ENCODE data around the gene COL25A1.

- TF ChIP-seq RCOR1 (IDR thresholded peaks at IDR 0.05; ENCODE audit: low read depth, low read length) (no peak), POLR2A (IDR thresholded peaks at IDR 0.05; ENCODE audit: low read length) (no peak), FOSB (CRISPR knock-in tag; IDR thresholded peaks at IDR 0.05) (no peak), CTCF (IDR thresholded peaks at IDR 0.05) (no peak), ESRRA (IDR thresholded peaks at IDR 0.05; ENCODE audit: borderline replicate concordance, low read length) (no peak), EP300 (IDR thresholded peaks at IDR 0.05) (no peak), PHF8 (IDR thresholded peaks at IDR 0.05; ENCODE audit: borderline replicate concordance, low read depth) (no peak), MAZ (IDR thresholded peaks at IDR 0.05; ENCODE audit: borderline replicate concordance, low read depth, low read length) (no peak), ELK1 (IDR thresholded peaks at IDR 0.05; ENCODE audit: low read depth, low read length) (no peak), RARB (CRISPR knock-in tag; IDR thresholded peaks at IDR 0.05) (no peak), REST (IDR thresholded peaks at IDR 0.05) (no peak), SMC3 (IDR thresholded peaks at IDR 0.05) (no peak)
These were observed 292.5 kb downstream of the COL25A1 start for GRCh38 chr4:109009909-109010308.
